Measurements from ENCODE around the gene TMEM178B.

DNA sequence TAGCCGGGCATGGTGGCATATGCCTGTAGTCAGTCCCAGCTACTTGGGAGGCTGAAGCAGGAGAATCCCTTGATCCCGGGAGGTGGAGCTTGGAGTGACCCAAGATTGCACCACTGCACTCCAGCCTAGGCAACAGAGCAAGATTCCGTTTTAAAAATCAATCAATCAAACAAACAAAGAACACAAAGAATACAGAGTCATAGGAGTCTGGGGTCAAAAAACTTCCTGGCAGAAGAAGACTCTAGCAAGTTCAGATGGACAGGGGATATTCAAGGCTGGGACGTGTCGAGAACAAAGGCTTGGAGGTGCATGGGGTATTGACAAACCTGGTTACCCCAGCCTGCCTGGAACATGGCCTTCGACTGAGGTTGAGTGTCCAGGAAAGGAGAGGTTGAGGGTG, 248.5 kb downstream of the TMEM178B start:
- TF ChIP-seq CBX5 (IDR thresholded peaks at IDR 0.05; ENCODE audit: low read depth) (no peak), REST (IDR thresholded peaks at IDR 0.05; ENCODE audit: low read depth, low read length) (no peak), NRF1 (conservative IDR thresholded peaks at IDR 0.05; ENCODE audit: low read depth, low read length) (no peak), SUZ12 (IDR thresholded peaks at IDR 0.05; ENCODE audit: unreplicated experiment) (no peak)

Measured in GM12878 (cell line).